ENCODE measurements around the gene GFRAL. TPM values are rescaled to one million over a fixed set of nuclear protein-coding genes. Genes with fewer than 3 reads are reported as not detected.

GFRAL gene
- total RNA-seq, 1 donor from 2014 or later: not detected

- Mint-ChIP-seq H3K9me3 (ENCODE audit: unreplicated experiment) (no peaks in the 10 kb centered on the region), H3K4me3 (ENCODE audit: unreplicated experiment) (no peak overlapping the region), H3K27ac (ENCODE audit: unreplicated experiment) (no peak overlapping the region), H3K27me3 (ENCODE audit: unreplicated experiment) (peaks cover 32% of the 10 kb centered on the region), H3K36me3 (ENCODE audit: unreplicated experiment) (no peaks in the 10 kb centered on the region), H3K4me1 (ENCODE audit: unreplicated experiment) (no peaks in the 10 kb centered on the region)
- no peak for DNase-seq (ENCODE audit: extremely low spot score, unreplicated experiment)
- no peak for TF ChIP-seq CTCF (IDR thresholded peaks at IDR 0.05)
Measured at GRCh38 chr6:55388211-55388610, 60.9 kb downstream of the GFRAL start.

GRCh38 chr6:55395871-55396270 lies 68.6 kb downstream of the GFRAL start:
- Mint-ChIP-seq H3K27ac (ENCODE audit: unreplicated experiment) (no peak overlapping the region), H3K4me1 (ENCODE audit: unreplicated experiment) (no peaks in the 10 kb centered on the region), H3K4me3 (ENCODE audit: unreplicated experiment) (no peak overlapping the region), H3K27me3 (ENCODE audit: unreplicated experiment) (peaks cover 48% of the 10 kb centered on the region), H3K9me3 (ENCODE audit: unreplicated experiment) (no peaks in the 10 kb centered on the region), H3K36me3 (ENCODE audit: unreplicated experiment) (no peaks in the 10 kb centered on the region)
- no peak for DNase-seq (ENCODE audit: extremely low spot score, unreplicated experiment)
- TF ChIP-seq CTCF (IDR thresholded peaks at IDR 0.05): no peak

- DNase-seq (ENCODE audit: extremely low spot score, unreplicated experiment): no peak
Measured at GRCh38 chr6:55397986-55398385, 70.7 kb downstream of the GFRAL start.

GRCh38 chr6:55399351-55399750 lies 72.1 kb downstream of the GFRAL start:
- H3K9me3 Mint-ChIP-seq (ENCODE audit: unreplicated experiment): no peaks in the 10 kb centered on the region
- no peak for DNase-seq (ENCODE audit: extremely low spot score, unreplicated experiment)

More at GRCh38 chr6:55397986-55398385, 70.7 kb downstream of the GFRAL start:
- Mint-ChIP-seq H3K4me1 (ENCODE audit: unreplicated experiment) (no peaks in the 10 kb centered on the region), H3K27ac (ENCODE audit: unreplicated experiment) (no peak overlapping the region), H3K4me3 (ENCODE audit: unreplicated experiment) (no peak overlapping the region), H3K36me3 (ENCODE audit: unreplicated experiment) (no peaks in the 10 kb centered on the region), H3K9me3 (ENCODE audit: unreplicated experiment) (no peaks in the 10 kb centered on the region), H3K27me3 (ENCODE audit: unreplicated experiment) (peaks cover 40% of the 10 kb centered on the region)
- no peak for TF ChIP-seq CTCF (IDR thresholded peaks at IDR 0.05)

More at GRCh38 chr6:55399351-55399750, 72.1 kb downstream of the GFRAL start:
- no peak overlapping the region for H3K4me3 Mint-ChIP-seq (ENCODE audit: unreplicated experiment)
- no peaks in the 10 kb centered on the region for H3K4me1 Mint-ChIP-seq (ENCODE audit: unreplicated experiment)
- H3K27me3 Mint-ChIP-seq (ENCODE audit: unreplicated experiment): peaks cover 29% of the 10 kb centered on the region
- no peak overlapping the region for H3K27ac Mint-ChIP-seq (ENCODE audit: unreplicated experiment)
- H3K36me3 Mint-ChIP-seq (ENCODE audit: unreplicated experiment): no peaks in the 10 kb centered on the region
- no peak for TF ChIP-seq CTCF (IDR thresholded peaks at IDR 0.05)

All from osteocyte (in vitro differentiated cells).